NCI-H69 (cell line): Measurements from ENCODE around the gene NEK10.
A peak's percentile ranks its signal among the peaks of the same experiment; 100 is the strongest.

Experiments used
- DNase-seq: peaks from one replicate; lab custom pipeline; 2025; lab: John Stamatoyannopoulos, UW

The NEK10 gene

GRCh38 chr3:27228805-27229204 is 140.4 kb downstream of the NEK10 start:
- no peak for DNase-seq

- no peak for DNase-seq
Measured at GRCh38 chr3:27224197-27224596, 145.0 kb downstream of the NEK10 start.

- no peak for DNase-seq
Measured at GRCh38 chr3:27221264-27221932, 147.8 kb downstream of the NEK10 start.

- no peak for DNase-seq
Measured at GRCh38 chr3:27220166-27220565, 149.0 kb downstream of the NEK10 start.

- peak; percentile 3 for DNase-seq
Measured at GRCh38 chr3:27219127-27219845, 149.9 kb downstream of the NEK10 start.

- DNase-seq, result no peak
Measured at GRCh38 chr3:27216955-27217552, 152.1 kb downstream of the NEK10 start.

- no peak for DNase-seq
Measured at GRCh38 chr3:27216295-27216855, 152.8 kb downstream of the NEK10 start.

- DNase-seq, result no peak
Measured at GRCh38 chr3:27213450-27213849, 155.7 kb downstream of the NEK10 start.

- DNase-seq, result no peak
Measured at GRCh38 chr3:27209617-27210264, 159.4 kb downstream of the NEK10 start.

- no peak for DNase-seq
Measured at GRCh38 chr3:27208961-27209616, 160.1 kb downstream of the NEK10 start.

- DNase-seq, result no peak
Measured at GRCh38 chr3:27202959-27203358, 166.2 kb downstream of the NEK10 start.

- DNase-seq, result no peak
Measured at GRCh38 chr3:27201492-27201891, 167.7 kb downstream of the NEK10 start.

- peak; percentile 34 for DNase-seq
Measured at GRCh38 chr3:27200721-27201489, 168.3 kb downstream of the NEK10 start.

- no peak for DNase-seq
Measured at GRCh38 chr3:27194861-27195483, 174.2 kb downstream of the NEK10 start.

GRCh38 chr3:27193056-27193455 is 176.1 kb downstream of the NEK10 start:
- no peak for DNase-seq

GRCh38 chr3:27186013-27186412 is 183.2 kb downstream of the NEK10 start:
- no peak for DNase-seq

GRCh38 chr3:27185231-27185989 is 183.8 kb downstream of the NEK10 start:
- DNase-seq, result no peak

GRCh38 chr3:27184261-27184660 is 184.9 kb downstream of the NEK10 start:
- DNase-seq, result no peak

- no peak for DNase-seq
Measured at GRCh38 chr3:27176256-27176655, 192.9 kb downstream of the NEK10 start.

GRCh38 chr3:27174530-27174929 is 194.7 kb downstream of the NEK10 start:
- no peak for DNase-seq
